ENCODE data around the gene METTL25B. TPM values are rescaled to one million over a fixed set of nuclear protein-coding genes. Genes with fewer than 3 reads are reported as not detected.
A peak's percentile ranks its signal among the peaks of the same experiment; 100 is the strongest.

METTL25B gene
- total and polyA plus RNA-seq, 10 of the 15 experiments (the other 5 are each of a cell fraction or from before 2014, with no cell fraction given) = 5.9 to 25.2 (median 13.5) TPM

GRCh38 chr1:156727926-156728598 lies at the start of gene METTL25B (continued):
- TF ChIP-seq CUX1 (IDR thresholded peaks at IDR 0.05; ENCODE audit: insufficient replicate concordance, low read depth, low read length) (no peak), PAX5 (IDR thresholded peaks at IDR 0.05; ENCODE audit: borderline replicate concordance, low read depth, low read length) (no peak), RCOR1 (conservative IDR thresholded peaks at IDR 0.05; ENCODE audit: low read depth, low read length) (no peak), IRF5 (IDR thresholded peaks at IDR 0.05; ENCODE audit: borderline replicate concordance) (no peak), BHLHE40 (IDR thresholded peaks at IDR 0.05; ENCODE audit: borderline replicate concordance in 1 of 2, low read depth in 2 of 2, low read length in 1 of 2) (no peak), HCFC1 (IDR thresholded peaks at IDR 0.05; ENCODE audit: low read length) (peak; percentile 40; the same call in 1 of the 2 replicates), RB1 (IDR thresholded peaks at IDR 0.05; ENCODE audit: borderline replicate concordance) (no peak; the same call in 1 of the 2 replicates), EED (IDR thresholded peaks at IDR 0.05; ENCODE audit: low read depth) (no peak), RUNX3 (IDR thresholded peaks at IDR 0.05; ENCODE audit: low read length) (no peak), BCL11A (IDR thresholded peaks at IDR 0.05; ENCODE audit: low read depth, low read length) (no peak), ZNF217 (IDR thresholded peaks at IDR 0.05) (no peak), SREBF2 (IDR thresholded peaks at IDR 0.05; ENCODE audit: low read length) (no peak), NR2F1 (conservative IDR thresholded peaks at IDR 0.05) (no peak), BCL3 (IDR thresholded peaks at IDR 0.05; ENCODE audit: borderline replicate concordance, insufficient read depth, low read depth, low read length, poor library complexity, severe bottlenecking) (no peak)
- TF ChIP-seq, protein P1, sequence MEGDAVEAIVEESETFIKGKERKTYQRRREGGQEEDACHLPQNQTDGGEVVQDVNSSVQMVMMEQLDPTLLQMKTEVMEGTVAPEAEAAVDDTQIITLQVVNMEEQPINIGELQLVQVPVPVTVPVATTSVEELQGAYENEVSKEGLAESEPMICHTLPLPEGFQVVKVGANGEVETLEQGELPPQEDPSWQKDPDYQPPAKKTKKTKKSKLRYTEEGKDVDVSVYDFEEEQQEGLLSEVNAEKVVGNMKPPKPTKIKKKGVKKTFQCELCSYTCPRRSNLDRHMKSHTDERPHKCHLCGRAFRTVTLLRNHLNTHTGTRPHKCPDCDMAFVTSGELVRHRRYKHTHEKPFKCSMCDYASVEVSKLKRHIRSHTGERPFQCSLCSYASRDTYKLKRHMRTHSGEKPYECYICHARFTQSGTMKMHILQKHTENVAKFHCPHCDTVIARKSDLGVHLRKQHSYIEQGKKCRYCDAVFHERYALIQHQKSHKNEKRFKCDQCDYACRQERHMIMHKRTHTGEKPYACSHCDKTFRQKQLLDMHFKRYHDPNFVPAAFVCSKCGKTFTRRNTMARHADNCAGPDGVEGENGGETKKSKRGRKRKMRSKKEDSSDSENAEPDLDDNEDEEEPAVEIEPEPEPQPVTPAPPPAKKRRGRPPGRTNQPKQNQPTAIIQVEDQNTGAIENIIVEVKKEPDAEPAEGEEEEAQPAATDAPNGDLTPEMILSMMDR (IDR thresholded peaks at IDR 0.05 in 2 of 3, conservative IDR thresholded peaks at IDR 0.05 in 1 of 3; ENCODE audit: control insufficient read depth in 2 of 3, extremely low read depth in 1 of 3, insufficient read depth in 1 of 3, low read depth in 3 of 3, low read length in 3 of 3) = no peak
- TF ChIP-seq, protein P2, sequence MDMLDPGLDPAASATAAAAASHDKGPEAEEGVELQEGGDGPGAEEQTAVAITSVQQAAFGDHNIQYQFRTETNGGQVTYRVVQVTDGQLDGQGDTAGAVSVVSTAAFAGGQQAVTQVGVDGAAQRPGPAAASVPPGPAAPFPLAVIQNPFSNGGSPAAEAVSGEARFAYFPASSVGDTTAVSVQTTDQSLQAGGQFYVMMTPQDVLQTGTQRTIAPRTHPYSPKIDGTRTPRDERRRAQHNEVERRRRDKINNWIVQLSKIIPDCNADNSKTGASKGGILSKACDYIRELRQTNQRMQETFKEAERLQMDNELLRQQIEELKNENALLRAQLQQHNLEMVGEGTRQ (IDR thresholded peaks at IDR 0.05; ENCODE audit: borderline replicate concordance, low read depth, low read length) = no peak
- TF ChIP-seq, protein P3, sequence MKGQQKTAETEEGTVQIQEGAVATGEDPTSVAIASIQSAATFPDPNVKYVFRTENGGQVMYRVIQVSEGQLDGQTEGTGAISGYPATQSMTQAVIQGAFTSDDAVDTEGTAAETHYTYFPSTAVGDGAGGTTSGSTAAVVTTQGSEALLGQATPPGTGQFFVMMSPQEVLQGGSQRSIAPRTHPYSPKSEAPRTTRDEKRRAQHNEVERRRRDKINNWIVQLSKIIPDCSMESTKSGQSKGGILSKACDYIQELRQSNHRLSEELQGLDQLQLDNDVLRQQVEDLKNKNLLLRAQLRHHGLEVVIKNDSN (IDR thresholded peaks at IDR 0.05; ENCODE audit: borderline replicate concordance, extremely low read length, insufficient read depth, low read depth, low read length) = no peak

Measured in GM12878 (cell line).